ENCODE measurements around the gene PTPRK.

The PTPRK gene

GRCh38 chr6:128414943-128415342, 105.5 kb downstream of the PTPRK start:
- DNase-seq (ENCODE audit: extremely low spot score) = no peak
- ChIA-PET CTCF (no interaction called here), POLR2A (no interaction called here)
- no peak for TF ChIP-seq CTCF (IDR thresholded peaks at IDR 0.05; ENCODE audit: control extremely low read depth, extremely low read depth, low read depth, missing control alignments)

- TF ChIP-seq CTCF (IDR thresholded peaks at IDR 0.05; ENCODE audit: control extremely low read depth, extremely low read depth, low read depth, missing control alignments) = no peak
- DNase-seq (ENCODE audit: extremely low spot score) = no peak
- ChIA-PET POLR2A (no interaction called here), CTCF (interaction anchor here (0.8 to 2.3 kb wide), 3 partner anchors 9 to 12 kb away, joined by 3 to 5 read pairs (median 5); no protein-coding TSS in a partner anchor)
These were observed 107.1 kb downstream of the PTPRK start for GRCh38 chr6:128413291-128413690.

GRCh38 chr6:128412680-128413079, 107.7 kb downstream of the PTPRK start:
- ChIA-PET POLR2A (no interaction called here), CTCF (interaction anchor here (0.8 to 2.3 kb wide), 3 partner anchors 8 to 13 kb away, joined by 3 to 5 read pairs (median 5); no protein-coding TSS in a partner anchor)
- TF ChIP-seq CTCF (IDR thresholded peaks at IDR 0.05; ENCODE audit: control extremely low read depth, extremely low read depth, low read depth, missing control alignments) = no peak
- DNase-seq (ENCODE audit: extremely low spot score) = no peak

GRCh38 chr6:128410584-128410983, 109.8 kb downstream of the PTPRK start:
- no peak for TF ChIP-seq CTCF (IDR thresholded peaks at IDR 0.05; ENCODE audit: control extremely low read depth, extremely low read depth, low read depth, missing control alignments)
- ChIA-PET POLR2A (no interaction called here), CTCF (no interaction called here)
- DNase-seq (ENCODE audit: extremely low spot score) = no peak

GRCh38 chr6:128409003-128409402, 111.4 kb downstream of the PTPRK start:
- ChIA-PET CTCF (no interaction called here), POLR2A (no interaction called here)
- no peak for TF ChIP-seq CTCF (IDR thresholded peaks at IDR 0.05; ENCODE audit: control extremely low read depth, extremely low read depth, low read depth, missing control alignments)

GRCh38 chr6:128406453-128406852, 113.9 kb downstream of the PTPRK start:
- no peak for DNase-seq (ENCODE audit: extremely low spot score)
- ChIA-PET POLR2A (no interaction called here), CTCF (no interaction called here)
- no peak for TF ChIP-seq CTCF (IDR thresholded peaks at IDR 0.05; ENCODE audit: control extremely low read depth, extremely low read depth, low read depth, missing control alignments)

More at GRCh38 chr6:128409003-128409402, 111.4 kb downstream of the PTPRK start:
- no peak for DNase-seq (ENCODE audit: extremely low spot score)

Data from GM10248 (cell line).